Ishikawa (cell line): ENCODE measurements around the gene PXDN.

ENCODE experiments used
- EGR1 ChIP-seq: IDR thresholded peaks from 2 replicates; pipeline ENCODE4 v1.6.1; 2012
- EP300 ChIP-seq: IDR thresholded peaks from 2 replicates; pipeline ENCODE4 v1.6.1; 2012; ENCODE audit warnings: borderline replicate concordance
- REST ChIP-seq: IDR thresholded peaks from 2 replicates; pipeline ENCODE4 v1.6.1; 2012; ENCODE audit warnings: low read depth, mild to moderate bottlenecking
- TCF12 ChIP-seq: IDR thresholded peaks from 2 replicates; pipeline ENCODE4 v1.6.1; 2012; ENCODE audit warnings: low read depth

GRCh38 chr2:1620081-1620480 lies 124.2 kb downstream of the PXDN start:
- TF ChIP-seq EP300 (no peak), TCF12 (no peak), EGR1 (no peak), REST (no peak)
